ENCODE results near the gene GSX2. TPM values are rescaled to one million over a fixed set of nuclear protein-coding genes. Genes with fewer than 3 reads are reported as not detected.
A peak's percentile ranks its signal among the peaks of the same experiment; 100 is the strongest.

Gene GSX2
- polyA plus RNA-seq, 2 of the 4 experiments (the other 2 are of a cell fraction), result not detected

DNA sequence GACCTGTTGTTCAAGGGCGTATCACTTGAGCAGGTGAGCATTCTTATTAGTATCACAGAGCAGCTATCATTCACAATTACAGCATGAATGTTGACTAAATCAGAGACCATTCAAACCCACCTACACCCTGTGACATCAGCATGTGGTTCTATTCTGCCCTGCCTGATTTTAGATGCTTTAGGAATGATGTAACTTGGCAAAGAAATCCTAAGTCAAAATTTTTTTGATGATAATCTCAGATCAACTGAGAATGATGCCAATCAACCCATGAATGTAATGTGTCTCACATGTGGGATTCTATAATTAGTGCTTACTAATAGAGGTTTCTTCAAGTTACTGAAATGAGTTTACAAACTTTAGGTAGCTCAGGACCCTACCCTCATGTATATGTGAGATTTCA, 22.2 kb upstream of the GSX2 start (continued):
- TF ChIP-seq SMC3 (IDR thresholded peaks at IDR 0.05), result no peak

GRCh38 chr4:54082168-54082567, 17.8 kb upstream of the GSX2 start:
- 0% methylated on average over 1 of the region's 1 CpG for WGBS (ENCODE audit: missing lambda C conversion rate)
- DNase-seq (ENCODE audit: low read depth in 1 of 2, low spot score in 1 of 2) (peak; percentile 66 to 90), FAIRE-seq (peak; percentile 81), ATAC-seq (peak; percentile 94 to 96)
- Histone ChIP-seq H3K9me3 (no peaks in the 10 kb centered on the region), H3K4me2 (peak overlapping the region; percentile 65), H3K4me3 (no peak overlapping the region), H3K4me1 (peaks cover 42% of the 10 kb centered on the region), H3K27ac (peak overlapping the region; percentile 21 to 64; a peak in 2 of 6 replicates)
- ChIA-PET CTCF (no interaction called here), POLR2A (no interaction called here)
- no peak for TF ChIP-seq RAD21 (conservative IDR thresholded peaks at IDR 0.05 in 1 of 2, IDR thresholded peaks at IDR 0.05 in 1 of 2)
- no peak for TF ChIP-seq KDM5A (IDR thresholded peaks at IDR 0.05)
- no peak for TF ChIP-seq NR3C1 (IDR thresholded peaks at IDR 0.05)
- TF ChIP-seq TFCP2L1 (CRISPR knock-in tag; IDR thresholded peaks at IDR 0.05), result no peak
- peak; percentile 93 for TF ChIP-seq JUNB (IDR thresholded peaks at IDR 0.05)
- TF ChIP-seq, protein P1, sequence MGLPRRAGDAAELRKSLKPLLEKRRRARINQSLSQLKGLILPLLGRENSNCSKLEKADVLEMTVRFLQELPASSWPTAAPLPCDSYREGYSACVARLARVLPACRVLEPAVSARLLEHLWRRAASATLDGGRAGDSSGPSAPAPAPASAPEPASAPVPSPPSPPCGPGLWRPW (IDR thresholded peaks at IDR 0.05), result no peak
- TF ChIP-seq SREBF2 (IDR thresholded peaks at IDR 0.05), result no peak
- TF ChIP-seq, protein P2, sequence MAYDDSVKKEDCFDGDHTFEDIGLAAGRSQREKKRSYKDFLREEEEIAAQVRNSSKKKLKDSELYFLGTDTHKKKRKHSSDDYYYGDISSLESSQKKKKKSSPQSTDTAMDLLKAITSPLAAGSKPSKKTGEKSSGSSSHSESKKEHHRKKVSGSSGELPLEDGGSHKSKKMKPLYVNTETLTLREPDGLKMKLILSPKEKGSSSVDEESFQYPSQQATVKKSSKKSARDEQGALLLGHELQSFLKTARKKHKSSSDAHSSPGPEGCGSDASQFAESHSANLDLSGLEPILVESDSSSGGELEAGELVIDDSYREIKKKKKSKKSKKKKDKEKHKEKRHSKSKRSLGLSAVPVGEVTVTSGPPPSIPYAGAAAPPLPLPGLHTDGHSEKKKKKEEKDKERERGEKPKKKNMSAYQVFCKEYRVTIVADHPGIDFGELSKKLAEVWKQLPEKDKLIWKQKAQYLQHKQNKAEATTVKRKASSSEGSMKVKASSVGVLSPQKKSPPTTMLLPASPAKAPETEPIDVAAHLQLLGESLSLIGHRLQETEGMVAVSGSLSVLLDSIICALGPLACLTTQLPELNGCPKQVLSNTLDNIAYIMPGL (CRISPR knock-in tag; IDR thresholded peaks at IDR 0.05; ENCODE audit: borderline replicate concordance), result no peak
- TF ChIP-seq CHD2 (IDR thresholded peaks at IDR 0.05; ENCODE audit: low read length, partially characterized antibody), result no peak
- no peak for TF ChIP-seq FOSB (CRISPR knock-in tag; IDR thresholded peaks at IDR 0.05)
- TF ChIP-seq, protein P3, sequence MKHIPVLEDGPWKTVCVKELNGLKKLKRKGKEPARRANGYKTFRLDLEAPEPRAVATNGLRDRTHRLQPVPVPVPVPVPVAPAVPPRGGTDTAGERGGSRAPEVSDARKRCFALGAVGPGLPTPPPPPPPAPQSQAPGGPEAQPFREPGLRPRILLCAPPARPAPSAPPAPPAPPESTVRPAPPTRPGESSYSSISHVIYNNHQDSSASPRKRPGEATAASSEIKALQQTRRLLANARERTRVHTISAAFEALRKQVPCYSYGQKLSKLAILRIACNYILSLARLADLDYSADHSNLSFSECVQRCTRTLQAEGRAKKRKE (CRISPR knock-in tag; IDR thresholded peaks at IDR 0.05; ENCODE audit: low read depth), result peak; percentile 61; the same call in 1 of the 2 replicates
- TF ChIP-seq USF2 (IDR thresholded peaks at IDR 0.05), result no peak
- TF ChIP-seq E2F6 (IDR thresholded peaks at IDR 0.05; ENCODE audit: borderline replicate concordance, low read depth), result no peak
- no peak for TF ChIP-seq EHF (CRISPR knock-in tag; IDR thresholded peaks at IDR 0.05)
- TF ChIP-seq CBX8 (IDR thresholded peaks at IDR 0.05), result no peak
- no peak for TF ChIP-seq ZSCAN20 (CRISPR knock-in tag; IDR thresholded peaks at IDR 0.05)
- no peak for TF ChIP-seq ZC3H11A (IDR thresholded peaks at IDR 0.05)
- no peak for TF ChIP-seq CHD4 (IDR thresholded peaks at IDR 0.05; ENCODE audit: borderline replicate concordance)
- TF ChIP-seq MYC (IDR thresholded peaks at IDR 0.05; ENCODE audit: borderline replicate concordance, low read length), result no peak
- no peak for TF ChIP-seq MAFK (IDR thresholded peaks at IDR 0.05; ENCODE audit: partially characterized antibody)
- no peak for TF ChIP-seq HOXB5 (CRISPR knock-in tag; IDR thresholded peaks at IDR 0.05)
- peak; percentile 22; the same call in 1 of the 3 replicates for TF ChIP-seq SMC3 (IDR thresholded peaks at IDR 0.05)
- peak; percentile 82 for TF ChIP-seq FOSL2 (IDR thresholded peaks at IDR 0.05)
- TF ChIP-seq FOSL2 (CRISPR knock-in tag; IDR thresholded peaks at IDR 0.05), result peak; percentile 86
- peak; percentile 40 to 65; a peak in 2 of 4 replicates for TF ChIP-seq CEBPB (IDR thresholded peaks at IDR 0.05)
- TF ChIP-seq FOXS1 (CRISPR knock-in tag; IDR thresholded peaks at IDR 0.05), result no peak
- no peak for TF ChIP-seq POLR2A (IDR thresholded peaks at IDR 0.05; ENCODE audit: low read length)
- TF ChIP-seq HEYL (CRISPR knock-in tag; IDR thresholded peaks at IDR 0.05), result no peak
- peak; percentile 72 to 78; a peak in 3 of 5 replicates for TF ChIP-seq JUN (IDR thresholded peaks at IDR 0.05)
- TF ChIP-seq BCL3 (IDR thresholded peaks at IDR 0.05), result peak; percentile 63; the same call in 1 of the 3 replicates
- TF ChIP-seq, protein P4, sequence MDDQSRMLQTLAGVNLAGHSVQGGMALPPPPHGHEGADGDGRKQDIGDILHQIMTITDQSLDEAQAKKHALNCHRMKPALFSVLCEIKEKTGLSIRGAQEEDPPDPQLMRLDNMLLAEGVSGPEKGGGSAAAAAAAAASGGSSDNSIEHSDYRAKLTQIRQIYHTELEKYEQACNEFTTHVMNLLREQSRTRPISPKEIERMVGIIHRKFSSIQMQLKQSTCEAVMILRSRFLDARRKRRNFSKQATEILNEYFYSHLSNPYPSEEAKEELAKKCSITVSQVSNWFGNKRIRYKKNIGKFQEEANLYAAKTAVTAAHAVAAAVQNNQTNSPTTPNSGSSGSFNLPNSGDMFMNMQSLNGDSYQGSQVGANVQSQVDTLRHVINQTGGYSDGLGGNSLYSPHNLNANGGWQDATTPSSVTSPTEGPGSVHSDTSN (IDR thresholded peaks at IDR 0.05), result peak; percentile 60; the same call in 1 of the 2 replicates
- TF ChIP-seq POLR2AphosphoS2 (conservative IDR thresholded peaks at IDR 0.05; ENCODE audit: low read length), result no peak
- TF ChIP-seq EP300 (IDR thresholded peaks at IDR 0.05), result peak; percentile 21 to 60; a peak in 2 of 5 replicates
- TF ChIP-seq CBX2 (IDR thresholded peaks at IDR 0.05; ENCODE audit: borderline replicate concordance, low read depth), result no peak
- no peak for TF ChIP-seq RCOR1 (IDR thresholded peaks at IDR 0.05; ENCODE audit: low read depth, low read length)
- TF ChIP-seq ESRRA (IDR thresholded peaks at IDR 0.05; ENCODE audit: borderline replicate concordance, low read length), result no peak
- TF ChIP-seq RFX5 (IDR thresholded peaks at IDR 0.05), result no peak

All from A549 (cell line).